ENCODE data around the gene PGGHG.
"Not testable (repeated sequence)": the region's sequence is repeated elsewhere in the genome, so short reads cannot be mapped to it uniquely, and the experiment has no call there.

Gene PGGHG

GRCh38 chr11:332651-333480 is 43.9 kb downstream of the PGGHG start:
- DNase-seq = no peak

DNA sequence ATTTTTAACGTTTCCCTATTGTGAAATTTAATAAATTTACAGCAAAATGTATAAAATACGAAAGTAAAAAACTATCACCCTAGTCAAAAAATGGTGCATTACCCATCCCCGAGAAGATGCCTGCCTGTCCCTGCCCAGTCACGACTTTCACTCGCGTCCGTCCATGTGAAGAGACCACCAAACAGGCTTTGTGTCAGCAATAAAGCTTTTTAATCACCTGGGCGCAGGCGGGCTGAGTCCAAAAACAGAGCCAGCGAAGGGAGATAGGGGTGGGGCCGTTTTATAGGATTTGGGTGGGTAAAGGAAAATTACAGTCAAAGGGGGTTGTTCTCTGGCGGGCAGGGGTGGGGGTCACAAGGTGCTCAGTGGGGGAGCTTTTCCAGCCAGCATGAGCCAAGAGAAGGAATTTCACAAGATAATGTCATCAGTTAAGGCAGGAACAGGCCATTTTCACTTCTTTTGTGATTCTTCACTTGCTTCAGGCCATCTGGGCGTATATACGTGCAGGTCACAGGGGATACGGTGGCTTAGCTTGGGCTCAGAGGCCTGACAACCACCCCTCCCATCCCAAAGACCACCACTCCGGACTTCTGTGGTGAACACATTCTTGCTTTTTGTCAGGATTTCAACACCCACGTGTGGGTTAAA is 44.8 kb downstream of the PGGHG start:
- not testable (repeated sequence) for DNase-seq

DNA sequence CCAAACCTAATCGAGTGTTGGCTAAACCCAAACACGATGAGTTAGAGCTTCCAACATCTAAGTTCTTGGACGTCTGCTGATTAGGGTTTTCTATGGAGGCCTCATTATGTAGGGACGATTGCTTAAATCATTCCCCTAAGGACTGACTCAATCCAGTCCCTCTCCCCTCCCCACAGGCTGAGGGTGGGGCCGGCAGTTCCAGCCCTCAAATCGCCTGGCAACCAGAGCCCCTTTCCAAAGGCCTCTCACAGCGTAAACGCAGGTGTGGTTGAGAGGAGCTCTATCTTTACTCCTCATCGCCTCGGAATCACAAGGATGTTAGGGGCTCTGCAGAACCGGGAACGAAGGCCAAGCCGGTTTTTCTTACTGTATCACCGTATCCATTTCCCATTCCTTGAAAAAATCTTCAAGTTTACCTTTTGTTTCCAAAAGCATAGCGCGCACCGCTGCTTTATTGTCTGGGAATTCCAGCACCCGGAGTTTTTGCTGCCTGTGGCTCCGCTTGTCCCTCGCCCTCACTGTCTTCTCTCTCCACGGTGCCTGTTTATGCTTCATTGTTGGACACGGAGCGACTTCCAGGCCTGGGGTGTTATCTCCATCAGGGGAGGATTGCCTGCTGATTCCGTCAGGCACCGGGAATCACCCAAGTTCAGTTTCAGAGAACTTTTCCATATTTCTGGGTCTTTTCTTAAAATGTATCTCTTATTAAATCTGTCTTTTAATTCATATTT is 45.5 kb downstream of the PGGHG start:
- no peak for DNase-seq

- DNase-seq = no peak
These were observed 47.1 kb downstream of the PGGHG start for GRCh38 chr11:335779-336658.

DNA sequence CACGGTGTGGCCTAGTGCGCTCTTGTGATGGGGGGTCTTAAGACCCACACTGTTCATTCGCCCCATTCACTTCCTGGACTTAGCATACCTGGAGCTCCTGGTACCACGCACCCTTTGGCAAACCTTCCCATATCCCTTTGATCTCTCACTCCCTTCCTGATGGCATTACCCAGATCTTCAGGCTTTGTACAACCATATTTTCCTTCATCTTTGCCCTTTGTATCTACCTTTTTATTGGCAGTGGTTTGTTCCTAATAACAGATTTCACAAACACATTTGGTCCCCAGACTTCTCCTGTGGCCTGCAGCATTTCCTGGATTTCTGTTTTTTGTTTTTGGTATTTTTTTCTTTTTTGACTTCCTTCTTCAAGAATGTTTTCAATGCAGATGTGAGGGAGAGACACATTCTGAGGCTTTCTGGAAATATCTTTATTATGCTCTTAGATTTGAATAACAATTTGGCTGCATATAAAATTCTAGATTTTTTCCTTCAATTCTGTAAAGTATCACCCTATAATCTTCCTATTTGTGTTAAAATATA is 47.8 kb downstream of the PGGHG start:
- no peak for DNase-seq

DNA sequence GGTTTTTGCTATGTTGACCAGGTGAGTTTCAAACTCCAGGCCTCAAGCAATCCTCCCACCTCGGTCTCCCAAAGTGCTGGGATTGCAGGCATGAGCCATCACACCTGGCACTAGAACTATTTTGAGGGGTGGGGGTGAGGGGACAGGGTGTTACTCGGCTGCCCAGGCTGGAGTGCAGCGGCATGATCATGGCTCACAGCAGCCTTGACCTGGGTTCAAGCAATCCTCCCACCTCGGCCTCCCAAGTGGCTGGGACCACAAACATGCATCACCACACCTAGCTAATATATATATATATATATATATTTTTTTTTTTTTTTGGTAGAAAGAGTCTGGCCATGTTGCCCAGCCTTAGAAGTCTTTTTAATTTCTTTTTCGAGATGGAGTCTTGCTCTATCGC is 48.8 kb downstream of the PGGHG start:
- DNase-seq = no peak

- DNase-seq = no peak
These were observed 51.0 kb downstream of the PGGHG start for GRCh38 chr11:339963-340362.

GRCh38 chr11:340539-341512 is 51.9 kb downstream of the PGGHG start:
- no peak for DNase-seq

GRCh38 chr11:342328-342727 is 53.4 kb downstream of the PGGHG start:
- no peak for DNase-seq

DNA sequence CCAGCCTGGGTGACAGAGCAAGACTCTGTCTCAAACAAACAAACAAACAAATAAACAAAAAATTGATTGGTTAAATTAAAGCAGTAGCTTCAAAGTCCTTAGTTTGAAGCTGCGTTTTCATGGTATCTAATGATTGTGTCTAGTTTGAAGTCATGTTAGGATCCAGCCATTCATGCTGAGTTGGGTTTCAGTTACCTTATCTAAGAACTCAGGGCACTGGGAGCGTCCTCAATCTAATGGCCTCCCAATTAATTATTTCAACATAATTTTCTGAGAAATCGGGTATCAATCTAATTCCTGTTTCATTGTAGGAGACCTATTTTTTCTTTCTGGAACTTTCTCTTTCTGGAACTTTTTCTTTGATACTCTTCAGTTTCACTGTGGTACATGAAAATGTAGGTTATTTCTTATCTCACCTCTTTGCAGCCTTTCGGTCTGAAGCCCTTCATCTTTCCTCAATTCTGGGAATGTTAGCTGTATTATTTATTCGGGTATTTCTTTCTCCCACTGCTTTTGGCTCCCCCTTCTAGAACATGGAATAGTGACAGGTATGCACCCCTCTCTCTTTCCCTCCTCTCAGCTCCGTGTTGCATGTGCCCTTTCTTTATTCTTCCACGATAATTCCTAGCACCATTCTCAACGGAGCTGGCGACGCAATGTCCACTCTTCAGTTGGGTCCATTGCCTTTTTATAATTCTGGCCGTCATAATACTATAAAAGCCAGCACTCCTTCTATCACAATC is 56.1 kb downstream of the PGGHG start:
- no peak for DNase-seq
